ENCODE results near the gene EPO.
A peak's percentile ranks its signal among the peaks of the same experiment; 100 is the strongest.

- TF ChIP-seq POLR2A (IDR thresholded peaks at IDR 0.05) (no peak), POLR2AphosphoS5 (IDR thresholded peaks at IDR 0.05) (peak in 1 of 3 donors; percentile 14)
- TF ChIP-seq, protein P1, sequence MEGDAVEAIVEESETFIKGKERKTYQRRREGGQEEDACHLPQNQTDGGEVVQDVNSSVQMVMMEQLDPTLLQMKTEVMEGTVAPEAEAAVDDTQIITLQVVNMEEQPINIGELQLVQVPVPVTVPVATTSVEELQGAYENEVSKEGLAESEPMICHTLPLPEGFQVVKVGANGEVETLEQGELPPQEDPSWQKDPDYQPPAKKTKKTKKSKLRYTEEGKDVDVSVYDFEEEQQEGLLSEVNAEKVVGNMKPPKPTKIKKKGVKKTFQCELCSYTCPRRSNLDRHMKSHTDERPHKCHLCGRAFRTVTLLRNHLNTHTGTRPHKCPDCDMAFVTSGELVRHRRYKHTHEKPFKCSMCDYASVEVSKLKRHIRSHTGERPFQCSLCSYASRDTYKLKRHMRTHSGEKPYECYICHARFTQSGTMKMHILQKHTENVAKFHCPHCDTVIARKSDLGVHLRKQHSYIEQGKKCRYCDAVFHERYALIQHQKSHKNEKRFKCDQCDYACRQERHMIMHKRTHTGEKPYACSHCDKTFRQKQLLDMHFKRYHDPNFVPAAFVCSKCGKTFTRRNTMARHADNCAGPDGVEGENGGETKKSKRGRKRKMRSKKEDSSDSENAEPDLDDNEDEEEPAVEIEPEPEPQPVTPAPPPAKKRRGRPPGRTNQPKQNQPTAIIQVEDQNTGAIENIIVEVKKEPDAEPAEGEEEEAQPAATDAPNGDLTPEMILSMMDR (IDR thresholded peaks at IDR 0.05 in 8 of 11, conservative IDR thresholded peaks at IDR 0.05 in 3 of 11) = no peak
Measured at GRCh38 chr7:100693312-100694097, 26.8 kb upstream of the EPO start.
